GM12892 (cell line): ENCODE data around the gene MLPH.

Experiments
- POLR2A ChIP-seq: IDR thresholded peaks from 2 replicates; pipeline ENCODE4 v1.6.1; 2011; ENCODE audit warnings: low read depth, low read length, control low read depth
- POLR2AphosphoS5 ChIP-seq: IDR thresholded peaks from 2 replicates; pipeline ENCODE4 v1.6.1; 2011; ENCODE audit warnings: low read depth, low read length, control low read depth
- TAF1 ChIP-seq: IDR thresholded peaks from 2 replicates; pipeline ENCODE4 v1.6.1; 2011; ENCODE audit warnings: low read depth, mild to moderate bottlenecking, control low read depth, low read length, borderline replicate concordance

GRCh38 chr2:237438080-237438940 lies 48.7 kb upstream of the MLPH start:
- TF ChIP-seq TAF1, result no peak
- TF ChIP-seq POLR2A, result no peak
- no peak for TF ChIP-seq POLR2AphosphoS5
